A673 (cell line): ENCODE data around the gene GSG1L.

Experiments used
- CTCF ChIP-seq: fragments of 300-800, 200-600 bp; sonication (generic); conservative IDR thresholded peaks from 2 replicates; pipeline ENCODE4 v1.5.1; 2017; ENCODE audit warnings: low read depth, mild to moderate bottlenecking, antibody characterized with exemption, low read length, moderate library complexity, mixed read lengths
- EZH2 ChIP-seq: fragments of 200-600 bp; sonication (generic); IDR thresholded peaks from 2 replicates; pipeline ENCODE4 v1.6.1; 2017; ENCODE audit warnings: borderline replicate concordance, low read depth, mild to moderate bottlenecking, mixed read lengths, antibody characterized with exemption, low read length; ENCODE audit not compliant: poor library complexity, severe bottlenecking

- TF ChIP-seq EZH2 = no peak
- no peak for TF ChIP-seq CTCF
Observed at GRCh38 chr16:28000314-28001169, 63.0 kb downstream of the GSG1L start.
